Activated gamma-delta T cell (primary cell): ENCODE results near the gene PDE4B.
"Not testable (repeated sequence)": the region's sequence is repeated elsewhere in the genome, so short reads cannot be mapped to it uniquely, and the experiment has no call there.

Experiments
- DNase-seq: peaks from one replicate; lab custom pipeline; 2025; lab: John Stamatoyannopoulos, UW

The PDE4B gene

GRCh38 chr1:65953170-65953569 lies 160.5 kb downstream of the PDE4B start:
- no peak for DNase-seq

DNA sequence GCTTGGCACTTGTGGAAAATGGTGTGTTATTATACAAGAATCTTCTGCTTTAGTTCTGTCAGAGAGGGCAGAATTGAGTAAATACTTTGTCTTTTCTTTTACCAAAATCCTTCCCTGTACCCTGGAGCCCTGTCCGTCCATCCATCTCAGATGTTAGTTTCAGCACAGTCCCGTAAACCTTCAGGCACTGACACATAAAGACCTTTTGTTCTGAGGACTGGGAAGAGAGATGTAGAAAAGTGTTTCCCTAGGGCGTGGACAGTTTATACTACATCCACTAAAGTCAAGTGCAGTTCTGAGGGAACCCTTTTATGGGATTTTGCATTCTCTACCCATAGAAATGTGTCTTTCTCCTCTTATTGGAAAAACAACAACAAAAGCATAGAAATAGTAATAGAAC lies 162.4 kb downstream of the PDE4B start:
- DNase-seq, result no peak

DNA sequence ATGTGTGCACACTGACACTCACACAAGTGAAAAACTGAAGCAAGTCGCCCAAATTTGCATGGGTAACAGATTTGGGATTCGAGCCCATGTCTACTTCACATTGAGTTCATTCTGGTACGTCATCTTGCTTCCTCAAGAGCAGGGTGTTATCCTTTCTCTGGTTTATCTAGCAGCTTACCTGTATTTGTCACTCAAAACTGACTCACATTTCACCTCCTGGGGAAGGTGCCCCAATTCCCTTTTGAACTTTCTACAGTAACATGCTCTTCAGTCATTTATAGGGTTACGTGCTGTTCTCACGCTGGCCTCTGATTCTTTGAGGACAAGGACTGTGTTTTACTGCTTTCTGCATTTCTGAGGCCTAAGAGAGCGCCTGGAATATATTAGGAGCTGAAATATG lies 162.8 kb downstream of the PDE4B start:
- DNase-seq, result no peak

DNA sequence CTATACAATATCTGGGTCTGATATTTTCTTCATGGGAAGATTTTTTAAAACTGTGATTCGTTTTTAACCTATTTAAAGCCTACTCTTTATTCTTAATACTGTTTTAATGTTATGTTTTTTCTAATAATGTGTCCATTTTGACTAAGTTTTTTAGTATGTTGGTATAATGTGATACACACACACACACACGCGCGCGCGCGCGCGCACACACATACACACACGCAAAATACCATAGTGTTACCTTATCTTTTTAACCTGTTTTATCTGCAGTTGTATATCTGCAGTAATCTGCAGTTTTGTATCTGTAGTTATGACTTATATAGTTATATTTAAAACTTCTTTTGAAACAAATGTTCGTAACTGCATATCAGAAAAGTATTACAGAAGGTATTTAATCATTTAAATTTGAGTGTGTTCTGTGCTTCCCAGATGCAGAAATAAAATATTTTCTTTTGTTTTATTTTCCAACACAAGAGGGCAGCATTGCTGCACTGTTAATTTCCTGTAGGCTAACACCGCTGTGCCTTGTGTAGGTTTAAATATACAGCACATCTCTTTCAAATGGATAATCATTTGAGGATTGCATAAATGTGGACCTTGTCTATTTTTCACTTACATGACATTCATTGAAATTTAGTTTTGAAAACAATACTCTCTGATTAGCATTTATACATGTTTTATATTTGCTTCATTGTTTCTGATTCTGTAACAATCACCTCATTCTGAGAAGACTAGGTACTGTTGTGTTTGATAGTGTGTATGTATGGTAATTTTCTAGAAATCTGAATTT lies 166.1 kb downstream of the PDE4B start:
- peak; percentile 15 for DNase-seq

GRCh38 chr1:65959896-65960567 lies 167.3 kb downstream of the PDE4B start:
- DNase-seq, result no peak

- no peak for DNase-seq
Observed at GRCh38 chr1:65963156-65963888, 170.6 kb downstream of the PDE4B start.

DNA sequence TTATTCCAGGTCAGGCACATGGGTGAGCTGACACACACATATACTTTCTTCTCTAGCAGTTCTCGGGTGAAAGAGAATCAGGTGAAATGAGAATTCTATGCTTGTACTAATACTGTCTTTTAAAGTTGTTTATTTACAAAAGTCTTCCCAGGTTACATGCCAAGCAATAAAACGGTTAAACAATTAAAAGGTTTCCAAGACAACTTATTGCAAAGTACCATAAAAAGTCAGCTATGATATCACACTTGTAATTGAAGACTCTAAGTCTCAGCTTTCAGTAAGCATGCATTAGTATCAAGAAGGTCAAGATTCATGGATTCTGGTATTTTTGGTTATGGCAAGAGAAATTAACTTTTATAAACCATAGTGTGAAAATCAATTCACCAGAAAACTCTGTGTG lies 171.4 kb downstream of the PDE4B start:
- no peak for DNase-seq

DNA sequence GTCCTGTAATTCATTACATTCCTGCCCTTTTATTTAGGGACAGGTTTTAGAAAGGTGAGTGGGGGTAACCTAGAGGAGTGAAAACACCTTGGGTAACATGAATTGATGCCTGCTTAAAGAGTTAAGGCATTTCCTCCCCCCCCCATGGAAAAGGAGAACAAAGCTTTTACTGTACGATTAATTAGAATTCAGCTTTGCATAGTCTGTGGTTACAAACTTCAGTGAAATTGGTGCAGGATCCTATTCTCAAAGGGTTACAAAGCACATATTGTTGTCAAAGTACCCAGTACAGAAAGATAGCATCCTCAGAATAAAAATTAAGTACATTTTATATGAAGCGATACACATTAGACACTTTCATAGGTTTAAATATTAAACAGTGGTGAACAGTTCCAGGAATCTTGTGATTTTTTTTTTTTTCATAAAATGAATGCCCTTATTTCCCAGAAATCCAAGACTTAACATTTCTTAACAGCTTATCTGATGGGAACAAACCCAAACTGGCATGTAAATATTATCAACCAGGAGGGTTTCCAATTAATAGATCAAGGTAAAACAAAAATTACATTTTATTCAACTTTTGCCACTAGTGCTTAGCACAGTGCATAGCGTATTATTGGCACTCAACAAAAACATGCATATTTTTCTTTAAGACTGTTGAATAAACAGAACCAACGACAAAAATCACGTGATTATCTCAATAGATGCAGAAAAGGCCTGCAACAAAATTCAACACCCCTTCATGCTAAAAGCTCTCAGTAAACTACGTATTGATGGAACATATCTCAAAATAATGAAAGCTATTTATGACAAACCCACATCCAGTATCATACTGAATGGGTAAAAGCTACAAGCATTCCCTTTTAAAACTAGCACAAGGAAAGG lies 172.7 kb downstream of the PDE4B start:
- no peak for DNase-seq

GRCh38 chr1:65967492-65967891 lies 174.8 kb downstream of the PDE4B start:
- not testable (repeated sequence) for DNase-seq

- DNase-seq, result no peak
Observed at GRCh38 chr1:65971547-65971946, 178.9 kb downstream of the PDE4B start.

DNA sequence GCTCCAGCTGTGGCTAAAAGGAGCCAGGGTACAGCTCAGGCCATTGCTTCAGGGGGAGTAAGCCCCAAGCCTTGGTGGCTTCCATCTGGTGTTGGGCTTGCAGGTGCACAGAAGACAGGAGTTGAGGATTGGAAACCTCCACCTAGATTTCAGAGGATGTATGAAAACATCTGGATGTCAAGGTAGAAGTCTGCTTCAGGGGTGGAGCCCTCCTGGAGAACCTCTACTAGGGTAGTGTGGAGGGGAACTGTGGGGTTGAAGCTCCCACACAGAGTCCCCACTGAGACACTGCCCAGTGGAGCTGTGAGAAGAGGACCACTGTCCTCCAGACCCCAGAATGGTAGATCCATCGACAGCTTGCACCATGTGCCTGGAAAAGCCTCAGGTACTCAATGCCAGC lies 183.0 kb downstream of the PDE4B start:
- DNase-seq, result no peak

- no peak for DNase-seq
Observed at GRCh38 chr1:65979136-65980044, 186.7 kb downstream of the PDE4B start.

DNA sequence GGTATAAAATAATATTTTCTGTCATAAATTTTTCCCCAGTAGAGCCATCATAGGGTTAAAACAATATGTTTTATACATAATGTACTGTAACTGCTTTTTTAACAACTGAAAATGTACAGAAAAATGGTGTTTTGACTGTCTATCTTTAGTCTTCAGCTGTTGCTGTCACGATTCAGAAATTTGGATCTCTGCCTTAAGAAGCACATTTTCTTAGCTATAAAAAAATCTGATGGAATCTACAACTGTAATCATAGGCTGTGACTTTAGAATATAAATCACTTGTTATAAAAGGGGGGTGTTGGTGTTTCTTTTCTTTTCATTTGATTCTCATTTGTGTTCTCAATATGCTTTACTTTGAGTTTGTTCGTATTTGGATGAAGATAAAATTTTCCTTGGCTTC lies 187.5 kb downstream of the PDE4B start:
- DNase-seq, result no peak

GRCh38 chr1:65983500-65983899 lies 190.8 kb downstream of the PDE4B start:
- DNase-seq, result no peak

DNA sequence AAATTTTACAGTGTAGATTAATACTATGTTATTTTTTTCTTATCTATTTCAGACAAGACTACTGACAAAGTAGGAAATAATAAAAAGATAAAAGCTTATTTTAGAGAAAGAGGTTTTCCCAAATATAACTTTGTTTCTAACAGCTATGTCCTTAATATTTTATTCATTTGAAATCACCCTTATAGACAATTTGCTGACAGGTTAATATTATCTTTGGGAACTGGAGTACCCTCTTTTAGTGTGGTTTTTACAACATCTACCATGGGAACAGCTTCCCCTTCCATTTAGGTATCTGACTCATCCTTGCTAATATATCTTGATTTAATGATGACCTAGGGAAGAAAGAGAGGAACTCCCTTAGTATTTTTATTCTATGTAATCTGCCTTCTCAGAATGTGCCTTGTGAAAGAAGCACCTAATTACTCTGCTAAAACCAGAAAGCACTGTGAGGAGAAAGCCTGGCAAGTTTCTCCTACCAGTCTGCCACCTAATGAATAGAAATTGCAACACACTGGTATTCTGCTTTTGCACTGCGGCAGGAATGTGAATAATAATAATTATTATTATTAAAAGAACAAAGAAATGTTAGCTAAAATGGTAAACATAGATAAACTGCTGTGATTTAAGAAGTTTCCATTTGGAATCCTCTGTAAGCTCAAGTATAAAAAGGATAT lies 192.8 kb downstream of the PDE4B start:
- DNase-seq, result no peak

- no peak for DNase-seq
Observed at GRCh38 chr1:65986146-65986545, 193.5 kb downstream of the PDE4B start.

- DNase-seq, result no peak
Observed at GRCh38 chr1:65990161-65990560, 197.5 kb downstream of the PDE4B start.

DNA sequence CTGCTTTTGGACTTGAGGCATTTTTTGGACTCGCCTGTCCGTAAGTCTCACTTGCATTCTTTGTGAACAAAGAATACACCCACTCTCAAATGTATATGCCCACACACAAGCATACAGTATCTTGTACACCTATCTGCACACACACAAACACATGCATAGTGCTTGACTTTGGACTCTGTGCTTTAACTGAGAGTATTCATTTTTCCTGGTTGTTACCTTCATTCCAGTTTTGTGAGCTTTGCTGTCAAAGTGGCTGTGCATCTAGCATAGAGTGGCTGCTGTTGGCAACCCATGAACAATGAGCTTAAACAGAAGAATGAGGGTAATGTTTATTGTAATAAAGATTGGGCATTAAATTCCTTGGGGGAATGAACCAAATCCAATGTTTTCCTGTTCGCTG lies 199.0 kb downstream of the PDE4B start:
- no peak for DNase-seq

GRCh38 chr1:65992165-65992821 lies 199.6 kb downstream of the PDE4B start:
- no peak for DNase-seq

- DNase-seq, result no peak
Observed at GRCh38 chr1:65992831-65993271, 200.2 kb downstream of the PDE4B start.
